HG02938 (cell line): ENCODE data around the gene NDRG4.

Experiments
- ATAC-seq: cut with Tn5 transposase; IDR thresholded peaks from one replicate; pipeline ENCODE4 v1.9.1; 2021; ENCODE audit warnings: mild to moderate bottlenecking, moderate library complexity; ENCODE audit not compliant: unreplicated experiment

Gene NDRG4

GRCh38 chr16:58508671-58509251 is 8.8 kb downstream of the NDRG4 start:
- ATAC-seq: no peak

GRCh38 chr16:58509256-58510096 is 9.5 kb downstream of the NDRG4 start:
- ATAC-seq: no peak

GRCh38 chr16:58510097-58510775 is 10.3 kb downstream of the NDRG4 start:
- ATAC-seq: no peak

- ATAC-seq: no peak
Measured at GRCh38 chr16:58510776-58511628, 11.1 kb downstream of the NDRG4 start.

GRCh38 chr16:58511933-58512815 is 12.2 kb downstream of the NDRG4 start:
- ATAC-seq: peak; percentile 48

GRCh38 chr16:58513874-58514273 is 13.9 kb downstream of the NDRG4 start:
- ATAC-seq: no peak

GRCh38 chr16:58515125-58515870 is 15.4 kb downstream of the NDRG4 start, which contains the start of gene SETD6:
SETD6 (plus strand) TSS chr16:58515517; CDS start chr16:58515538, 21 bp downstream.
- ATAC-seq: peak; percentile 61

GRCh38 chr16:58515871-58516767 is 16.2 kb downstream of the NDRG4 start:
- peak; percentile 25 for ATAC-seq

- ATAC-seq: no peak
Measured at GRCh38 chr16:58516768-58517107, 16.8 kb downstream of the NDRG4 start.

- peak; percentile 39 for ATAC-seq
Measured at GRCh38 chr16:58518083-58518979, 18.4 kb downstream of the NDRG4 start.

- ATAC-seq: no peak
Measured at GRCh38 chr16:58518980-58519368, 19.0 kb downstream of the NDRG4 start.

GRCh38 chr16:58519707-58520106 is 19.8 kb downstream of the NDRG4 start:
- no peak for ATAC-seq

GRCh38 chr16:58530179-58530578 is 30.2 kb downstream of the NDRG4 start:
- no peak for ATAC-seq

- ATAC-seq: no peak
Measured at GRCh38 chr16:58532414-58532813, 32.5 kb downstream of the NDRG4 start.

- no peak for ATAC-seq
Measured at GRCh38 chr16:58533751-58534470, 34.0 kb downstream of the NDRG4 start.

- ATAC-seq: no peak
Measured at GRCh38 chr16:58535100-58535499, 35.2 kb downstream of the NDRG4 start.

- no peak for ATAC-seq
Measured at GRCh38 chr16:58536278-58536677, 36.3 kb downstream of the NDRG4 start.
